Skeletal muscle satellite cell (primary cell): ENCODE measurements around the gene DACT3.
"Not testable (repeated sequence)": the region's sequence is repeated elsewhere in the genome, so short reads cannot be mapped to it uniquely, and the experiment has no call there.

Experiments
- H3K27me3 ChIP-seq: 2 replicates; pipeline ENCODE4 v1.7.0; 2013; ENCODE audit warnings: low read length; ENCODE audit not compliant: control insufficient read depth, insufficient read depth
- H3K36me3 ChIP-seq: 2 replicates; pipeline ENCODE4 v1.7.0; 2013; ENCODE audit warnings: mild to moderate bottlenecking, control low read depth, low read length; ENCODE audit not compliant: insufficient read depth
- H3K4me1 ChIP-seq: 2 replicates; pipeline ENCODE4 v1.7.0; 2013; ENCODE audit warnings: low read length; ENCODE audit not compliant: control insufficient read depth, insufficient read depth
- H3K4me2 ChIP-seq: 2 replicates; pipeline ENCODE4 v1.7.0; 2013; ENCODE audit warnings: mild to moderate bottlenecking, low read length
- H3K4me3 ChIP-seq: 2 replicates; pipeline ENCODE4 v1.7.0; 2013; ENCODE audit warnings: low read length
- H3K9ac ChIP-seq: 2 replicates; pipeline ENCODE4 v1.7.0; 2013; ENCODE audit warnings: mild to moderate bottlenecking, low read depth, low read length, moderate library complexity
- H3K9me3 ChIP-seq: replicated peaks from 2 replicates; pipeline ENCODE4 v1.7.0; 2013; ENCODE audit warnings: mild to moderate bottlenecking, control low read depth, low read length

The DACT3 gene

DNA sequence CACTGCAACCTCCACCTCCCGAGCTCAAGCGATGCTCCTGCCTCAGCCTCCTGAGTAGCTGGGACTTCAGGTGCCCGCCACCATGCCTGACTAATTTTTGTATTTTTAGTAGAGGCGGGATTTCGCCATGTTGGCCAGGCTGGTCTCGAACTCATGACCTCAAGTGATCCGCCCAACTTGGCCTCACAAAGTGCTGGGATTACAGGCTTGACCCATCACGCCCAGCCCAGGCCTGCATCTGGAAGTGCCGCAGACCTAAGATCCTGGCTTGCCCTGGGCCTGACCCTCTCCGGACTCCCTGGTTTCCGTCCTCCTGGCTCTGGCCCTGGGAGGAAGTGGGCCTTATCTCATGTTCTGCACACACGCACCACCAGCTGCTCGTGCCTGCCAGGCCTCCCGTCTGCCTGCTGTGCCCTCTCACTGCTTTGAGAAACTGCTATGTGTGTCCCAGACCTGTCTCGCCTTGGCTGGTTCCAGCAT is 31.4 kb downstream of the DACT3 start:
- Histone ChIP-seq H3K4me3 (no peak overlapping the region), H3K4me2 (no peak overlapping the region), H3K36me3 (no peaks in the 10 kb centered on the region), H3K9ac (no peak overlapping the region), H3K27me3 (peaks cover 11% of the 10 kb centered on the region), H3K4me1 (peaks cover 25% of the 10 kb centered on the region), H3K9me3 (no peaks in the 10 kb centered on the region)

DNA sequence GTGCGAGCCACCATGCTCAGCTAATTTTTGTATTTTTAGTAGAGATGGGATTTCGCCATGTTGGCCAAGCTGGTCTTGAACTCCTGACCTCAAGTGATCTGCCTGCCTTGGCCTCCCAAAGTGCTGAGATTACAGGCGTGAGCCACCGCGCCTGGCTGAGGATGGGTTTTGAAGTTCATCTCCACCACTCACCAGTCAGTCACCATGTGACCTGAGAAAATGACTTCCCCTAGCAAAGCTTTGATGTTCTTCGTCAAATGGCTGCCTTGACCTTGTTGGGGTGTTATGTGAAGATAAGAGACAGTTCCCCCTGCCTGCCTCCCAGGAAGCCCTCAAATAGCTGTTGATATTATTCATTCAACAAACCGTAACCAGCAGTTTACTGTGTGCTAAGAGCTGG is 32.0 kb downstream of the DACT3 start:
- H3K9me3 ChIP-seq, H3K9ac ChIP-seq, H3K36me3 ChIP-seq, H3K4me2 ChIP-seq, H3K4me3 ChIP-seq: not testable (repeated sequence)
- Histone ChIP-seq H3K4me1 (peaks cover 23% of the 10 kb centered on the region), H3K27me3 (peaks cover 10% of the 10 kb centered on the region)

DNA sequence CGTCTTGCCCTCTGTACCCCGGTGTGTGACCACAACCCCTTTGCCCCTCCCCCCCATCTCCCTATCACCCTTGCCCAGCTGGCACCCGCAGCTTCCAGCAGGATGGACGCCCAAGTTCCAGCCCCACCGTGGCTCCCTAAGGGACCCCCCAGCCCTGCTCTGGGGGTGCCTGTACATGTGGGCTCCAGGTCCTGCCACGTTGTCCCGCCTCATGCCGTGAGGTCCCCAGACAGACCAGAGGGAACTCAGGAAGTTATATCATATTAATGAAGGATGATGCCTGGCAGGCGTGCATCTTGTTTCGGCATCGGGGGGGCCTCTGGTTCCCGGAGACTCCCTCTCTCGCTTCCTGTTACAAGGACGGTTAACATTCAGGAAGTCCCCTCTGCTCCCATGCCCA is 34.5 kb downstream of the DACT3 start:
- no peaks in the 10 kb centered on the region for H3K9me3 ChIP-seq
- peaks cover 21% of the 10 kb centered on the region for H3K4me1 ChIP-seq
- H3K9ac ChIP-seq, result no peak overlapping the region
- H3K27me3 ChIP-seq, result peaks cover 4% of the 10 kb centered on the region
- H3K4me2 ChIP-seq, result no peak overlapping the region
- H3K36me3 ChIP-seq, result no peaks in the 10 kb centered on the region
- H3K4me3 ChIP-seq, result no peak overlapping the region

DNA sequence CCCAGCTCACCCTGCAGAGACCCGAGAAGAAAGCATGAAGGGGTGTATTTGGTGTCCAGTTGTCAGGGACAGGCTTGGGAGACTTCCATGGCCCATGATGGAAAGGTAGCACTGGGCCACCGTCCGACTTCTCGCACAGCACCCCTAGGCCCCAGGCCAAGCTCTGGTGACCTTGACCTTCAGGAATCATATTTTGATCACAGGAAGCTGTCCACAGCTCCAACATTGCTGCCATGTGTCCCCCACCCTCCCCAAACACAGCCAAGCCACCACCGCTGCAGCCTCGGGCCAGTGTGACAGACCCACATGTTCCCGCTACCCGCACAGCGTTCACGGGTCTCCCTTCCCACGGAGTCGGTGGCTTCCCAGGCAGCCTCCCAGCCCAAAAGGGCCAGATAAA is 35.3 kb downstream of the DACT3 start:
- H3K4me1 ChIP-seq, result peaks cover 20% of the 10 kb centered on the region
- H3K4me3 ChIP-seq, result no peak overlapping the region
- H3K9ac ChIP-seq, result no peak overlapping the region
- no peaks in the 10 kb centered on the region for H3K9me3 ChIP-seq
- peaks cover 10% of the 10 kb centered on the region for H3K27me3 ChIP-seq
- no peaks in the 10 kb centered on the region for H3K36me3 ChIP-seq
- H3K4me2 ChIP-seq, result no peak overlapping the region

DNA sequence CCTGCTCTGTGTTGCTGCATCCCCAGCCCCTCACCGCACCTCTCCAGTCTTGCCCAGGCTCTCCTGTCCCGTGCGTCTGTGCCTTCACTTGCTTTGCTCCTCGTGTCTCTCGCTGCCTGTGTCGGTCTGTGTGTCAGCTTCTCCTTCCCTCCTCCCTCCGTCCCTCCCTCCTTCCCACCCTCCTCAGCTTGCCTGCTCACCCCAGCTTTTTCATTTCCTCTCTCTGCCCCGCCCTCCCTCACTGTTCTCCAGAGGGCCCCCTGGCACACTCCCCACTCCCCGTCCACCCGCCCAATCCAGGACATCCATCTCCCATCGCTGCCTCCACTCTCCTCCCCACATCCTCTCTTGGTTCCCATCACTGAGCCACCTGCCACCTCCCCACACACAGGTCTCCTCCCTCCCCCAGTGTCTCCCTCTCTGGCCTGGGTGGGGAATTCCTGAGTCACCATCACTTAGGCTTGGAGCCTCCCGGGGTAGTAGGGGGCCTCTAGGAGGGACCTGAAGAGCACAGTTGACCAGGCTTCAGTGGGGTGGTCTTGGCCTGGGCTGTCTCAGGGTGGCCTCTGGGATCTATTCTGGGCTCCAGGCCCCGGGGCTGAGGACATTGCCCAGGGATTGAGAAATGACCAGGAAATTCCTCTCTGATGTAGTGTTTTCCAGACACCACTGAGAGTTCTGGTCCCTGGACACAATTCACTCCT is 35.9 kb downstream of the DACT3 start, which contains the start of gene PTGIR:
Gene PTGIR (minus strand): TSS at position 132 of the 704 bp plus-strand sequence. CDS start 864 bp downstream, outside the sequence.
- Histone ChIP-seq H3K9ac (no peak within 1 kb of the TSS), H3K4me1 (peaks cover 18% of the 10 kb centered on the region), H3K4me3 (no peak within 1 kb of the TSS), H3K4me2 (peak within 1 kb of the TSS; percentile 52), H3K27me3 (peaks cover 10% of the 10 kb centered on the region), H3K36me3 (no peaks in the 10 kb centered on the region), H3K9me3 (no peaks in the 10 kb centered on the region)

DNA sequence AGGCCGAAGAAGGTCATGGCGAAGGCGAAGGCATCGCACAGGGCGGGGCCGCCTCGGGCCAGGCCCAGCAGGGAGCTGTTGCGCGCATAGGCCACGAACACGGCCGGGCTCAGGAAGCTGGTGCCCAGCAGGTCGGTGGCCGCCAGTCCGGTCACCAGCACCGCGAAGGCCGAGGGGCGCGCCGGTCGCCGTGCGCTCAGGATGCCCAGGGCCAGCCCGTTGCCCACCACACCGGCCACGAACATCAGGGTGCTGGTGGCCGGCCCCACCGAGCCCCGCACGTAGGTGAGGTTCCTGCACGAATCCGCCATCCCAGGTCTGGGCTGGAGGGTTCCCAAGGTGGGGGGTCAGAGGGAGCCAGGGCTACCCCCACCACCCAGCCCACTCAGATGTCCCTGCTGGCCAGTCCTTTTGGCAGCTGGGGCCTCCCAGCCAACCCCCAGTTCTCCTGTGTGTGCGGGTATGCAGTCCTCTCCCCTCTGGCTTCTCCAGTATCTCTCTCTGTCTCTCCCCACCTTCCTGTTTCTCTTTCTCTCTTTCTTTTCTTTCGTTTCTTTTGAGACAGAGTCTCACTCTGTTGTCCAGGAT is 37.0 kb downstream of the DACT3 start:
- H3K36me3 ChIP-seq, result no peaks in the 10 kb centered on the region
- no peak overlapping the region for H3K9ac ChIP-seq
- H3K4me1 ChIP-seq, result peaks cover 23% of the 10 kb centered on the region
- no peak overlapping the region for H3K4me3 ChIP-seq
- H3K9me3 ChIP-seq, result no peaks in the 10 kb centered on the region
- H3K27me3 ChIP-seq, result peaks cover 10% of the 10 kb centered on the region
- H3K4me2 ChIP-seq, result no peak overlapping the region

DNA sequence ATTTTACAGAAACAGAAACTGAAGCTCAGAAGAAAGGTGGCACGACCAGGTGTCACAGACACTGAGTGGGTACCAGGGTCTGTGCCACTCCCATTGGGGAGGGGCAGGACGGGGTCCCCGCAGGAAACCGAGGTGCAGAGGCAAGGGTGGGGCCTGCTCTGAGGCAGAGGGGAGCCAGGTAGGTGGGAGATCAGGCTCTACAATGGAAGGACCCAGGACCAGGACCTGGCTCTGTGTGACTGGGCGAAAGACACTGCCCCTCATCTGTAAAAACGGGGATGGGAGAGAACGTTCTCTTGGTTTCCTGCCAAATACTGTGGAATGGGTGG is 38.9 kb downstream of the DACT3 start:
- Histone ChIP-seq H3K4me2 (no peak overlapping the region), H3K36me3 (no peaks in the 10 kb centered on the region), H3K4me3 (no peak overlapping the region), H3K4me1 (peaks cover 25% of the 10 kb centered on the region), H3K9ac (no peak overlapping the region), H3K27me3 (peaks cover 6% of the 10 kb centered on the region), H3K9me3 (no peaks in the 10 kb centered on the region)

DNA sequence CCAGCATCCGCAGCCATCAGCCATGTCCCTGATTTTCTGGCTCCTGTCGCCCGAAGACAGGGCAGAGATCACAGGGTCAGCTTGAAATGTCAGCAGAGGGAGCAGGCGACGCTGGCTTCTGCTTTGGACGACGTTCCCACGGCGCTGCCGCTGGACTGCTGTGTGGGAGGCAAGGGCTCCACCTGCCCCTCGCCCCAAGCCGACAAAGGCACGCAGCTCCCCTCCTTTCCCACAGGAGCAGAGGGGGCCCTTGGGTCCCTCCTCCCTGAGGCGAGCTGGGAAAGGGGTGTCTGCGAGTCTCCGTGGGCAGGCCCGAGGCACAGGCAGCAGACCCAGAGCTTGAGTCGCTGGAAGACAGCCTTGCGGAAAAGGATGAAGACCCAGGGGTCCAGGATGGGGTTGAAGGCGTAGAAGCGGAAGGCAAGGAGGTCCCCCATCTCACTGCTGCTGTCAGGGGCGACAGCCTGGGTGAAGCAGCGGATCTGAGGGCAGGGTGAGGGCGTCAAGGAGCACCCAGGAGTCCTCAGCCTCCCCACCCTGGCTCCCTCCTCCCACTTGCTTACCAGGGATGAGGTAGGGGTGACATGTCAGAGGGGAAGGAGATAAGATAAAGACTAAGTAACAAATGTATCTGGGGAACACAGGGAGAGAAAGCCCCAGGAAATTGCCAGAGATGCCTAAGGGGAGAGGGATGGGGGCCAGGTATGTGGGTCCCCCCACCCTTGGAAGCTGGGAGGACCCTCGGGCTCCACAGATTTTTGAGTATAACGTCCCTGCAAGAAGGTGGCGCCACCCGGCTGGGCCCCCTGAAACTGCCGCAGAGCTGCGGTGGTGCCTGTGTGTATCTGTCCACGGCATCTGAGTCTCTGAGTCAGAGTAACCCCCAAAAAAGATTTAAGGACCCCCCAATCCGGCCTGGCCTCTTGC is 39.5 kb downstream of the DACT3 start:
- Histone ChIP-seq H3K9ac (no peak overlapping the region), H3K9me3 (no peaks in the 10 kb centered on the region), H3K36me3 (no peaks in the 10 kb centered on the region), H3K27me3 (peaks cover 6% of the 10 kb centered on the region), H3K4me3 (no peak overlapping the region), H3K4me2 (peak overlapping the region; percentile 31), H3K4me1 (peaks cover 31% of the 10 kb centered on the region)

DNA sequence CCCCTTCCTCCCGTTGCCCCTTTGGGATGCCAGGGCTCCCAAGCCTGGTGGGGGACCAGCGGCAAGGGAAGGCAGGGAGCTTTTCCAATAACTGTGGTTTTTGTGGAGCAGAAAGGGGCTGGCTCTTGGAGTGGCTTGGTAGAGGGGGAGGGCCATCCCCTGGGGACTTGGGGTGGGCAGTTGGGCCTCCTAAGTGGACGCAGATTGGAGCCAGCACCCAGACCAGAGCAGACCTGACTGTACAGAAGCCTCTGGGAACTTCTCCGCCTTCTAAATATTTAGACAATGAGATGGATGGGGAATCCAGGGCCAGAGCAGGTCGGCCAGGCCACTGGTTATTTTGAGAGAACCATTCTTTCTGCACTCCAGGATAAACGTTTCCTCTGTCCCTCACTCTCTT is 40.3 kb downstream of the DACT3 start:
- H3K4me2 ChIP-seq, result no peak overlapping the region
- H3K9me3 ChIP-seq, result no peaks in the 10 kb centered on the region
- peaks cover 6% of the 10 kb centered on the region for H3K27me3 ChIP-seq
- no peak overlapping the region for H3K9ac ChIP-seq
- H3K4me3 ChIP-seq, result no peak overlapping the region
- no peaks in the 10 kb centered on the region for H3K36me3 ChIP-seq
- H3K4me1 ChIP-seq, result peaks cover 31% of the 10 kb centered on the region

DNA sequence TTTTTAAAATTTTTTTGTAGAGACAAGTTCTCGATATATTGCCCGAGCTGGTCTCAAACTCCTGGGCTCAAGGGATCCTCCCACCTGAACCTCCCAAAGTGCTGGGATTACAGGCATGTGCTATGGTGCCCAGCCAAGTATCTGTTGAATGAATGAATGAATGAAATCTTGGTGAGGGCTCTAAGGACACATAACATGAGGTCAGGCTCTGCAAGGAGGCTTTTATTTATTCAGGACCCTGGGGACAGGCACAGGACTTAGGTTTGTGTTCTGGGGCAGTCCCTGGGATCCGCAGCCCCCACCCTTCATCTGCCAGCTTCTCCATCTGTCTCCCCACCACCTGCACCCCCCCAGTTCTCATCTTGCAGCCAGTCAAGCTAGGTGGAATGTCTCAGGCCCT is 40.7 kb downstream of the DACT3 start:
- H3K4me3 ChIP-seq, result no peak overlapping the region
- H3K9me3 ChIP-seq, result no peaks in the 10 kb centered on the region
- H3K27me3 ChIP-seq, result peaks cover 6% of the 10 kb centered on the region
- H3K4me1 ChIP-seq, result peaks cover 26% of the 10 kb centered on the region
- H3K36me3 ChIP-seq, result no peaks in the 10 kb centered on the region
- no peak overlapping the region for H3K9ac ChIP-seq
- no peak overlapping the region for H3K4me2 ChIP-seq

DNA sequence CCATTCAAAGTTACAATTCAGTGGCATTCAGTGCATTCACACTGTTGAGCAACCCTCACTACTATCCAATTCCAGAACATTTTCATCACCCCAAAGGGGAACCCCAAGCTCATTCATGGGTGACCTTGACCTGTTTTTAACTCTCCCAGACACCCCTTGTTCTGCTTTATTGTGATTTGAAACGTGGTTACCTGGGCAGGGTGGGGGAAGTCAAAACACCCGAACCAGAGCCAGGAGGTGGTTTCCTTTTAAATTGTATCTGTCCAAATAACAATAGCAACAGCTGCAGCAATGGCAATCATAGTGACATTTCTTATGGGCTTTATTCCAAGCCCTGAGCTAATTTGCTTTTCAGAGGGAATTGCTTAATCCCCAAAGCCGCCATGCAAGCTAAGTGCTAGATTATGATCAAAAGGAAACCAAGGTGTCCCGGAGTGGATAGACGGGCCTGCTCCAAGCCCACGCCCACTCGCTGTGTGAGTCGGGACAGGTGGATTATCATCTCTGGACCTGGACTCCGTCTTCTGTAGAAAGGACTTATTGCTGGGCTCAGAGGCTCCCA is 42.2 kb downstream of the DACT3 start:
- no peak overlapping the region for H3K4me2 ChIP-seq
- H3K4me3 ChIP-seq, result no peak overlapping the region
- H3K27me3 ChIP-seq, result peaks cover 6% of the 10 kb centered on the region
- no peaks in the 10 kb centered on the region for H3K36me3 ChIP-seq
- H3K9ac ChIP-seq, result no peak overlapping the region
- peaks cover 20% of the 10 kb centered on the region for H3K4me1 ChIP-seq
- no peaks in the 10 kb centered on the region for H3K9me3 ChIP-seq
